ENCODE results near the gene PLXNA4. TPM values are rescaled to one million over a fixed set of nuclear protein-coding genes. Genes with fewer than 3 reads are reported as not detected.

Gene PLXNA4
- total and polyA plus RNA-seq, 9 of the 15 experiments (the other 6 are each of a cell fraction or from before 2014, with no cell fraction given): under 0.01 to 0.09 TPM; not detected in 7

- no peak for DNase-seq (ENCODE audit: extremely low read depth in 1 of 4, low spot score in 3 of 4)
- Histone ChIP-seq H3K79me2 (ENCODE audit: control insufficient read depth, insufficient read depth, low read length) (no peaks in the 10 kb centered on the region), H3K9me1 (ENCODE audit: control insufficient read depth, insufficient read depth, low read length) (no peaks in the 10 kb centered on the region), H3K4me2 (ENCODE audit: insufficient read depth, low read length) (no peak overlapping the region), H3K9me3 (replicated peaks; ENCODE audit: control insufficient read depth, insufficient read depth, low read depth, low read length) (no peaks in the 10 kb centered on the region), H4K20me1 (replicated peaks; ENCODE audit: control insufficient read depth, insufficient read depth, low read length) (0 out of 2 replicates have a peak, but pooled peaks cover 3% of the 10 kb centered on the region), H3K4me1 (replicated peaks in 1 of 2; ENCODE audit: control insufficient read depth in 2 of 2, insufficient read depth in 2 of 2, low read length in 2 of 2) (no peaks in the 10 kb centered on the region), H3K36me3 (ENCODE audit: control insufficient read depth, insufficient read depth, low read length) (no peaks in the 10 kb centered on the region), H2AFZ (ENCODE audit: low read depth, low read length) (no peak overlapping the region), H3K27me3 (ENCODE audit: control insufficient read depth in 2 of 2, insufficient read depth in 2 of 2, low read length in 2 of 2) (peaks cover 6 to 17% of the 10 kb centered on the region in 2 experiments; a peak in 3 of 5 replicates), H3K4me3 (no peak overlapping the region), H3K9ac (ENCODE audit: insufficient read depth in 1 of 2, low read depth in 2 of 2, low read length in 2 of 2) (no peak overlapping the region), H3K27ac (ENCODE audit: extremely low read depth, low read depth, low read length) (no peak overlapping the region)
- TF ChIP-seq ETV6 (IDR thresholded peaks at IDR 0.05; ENCODE audit: borderline replicate concordance in 1 of 2, low read depth in 2 of 2, low read length in 1 of 2) (no peak), ETV6 (CRISPR knock-in tag; IDR thresholded peaks at IDR 0.05; ENCODE audit: borderline replicate concordance) (no peak), NFIC (IDR thresholded peaks at IDR 0.05) (peak; percentile 71)
- no TSS peak for BruUV-seq (replicated peaks)
- no peak for ATAC-seq
- intact Hi-C loops (cut with micrococcal nuclease): no loop called here
- in situ Hi-C loops (cut with MboI): no loop called here
- 2% methylated on average over 6 of the region's 6 CpGs for whole genome bisulfite sequencing (ENCODE audit: insufficient coverage, low coverage, missing lambda C conversion rate)
- ChIA-PET CTCF (ENCODE audit: low intra/inter-chr PET ratio) (no interaction called here), POLR2A (interaction anchor here (1.0 kb wide), 1 partner anchor 12 kb away, joined by 3 read pairs; no protein-coding TSS in a partner anchor)
- FAIRE-seq: no peak
Observed at GRCh38 chr7:132255898-132256297, 320.4 kb downstream of the PLXNA4 start.

DNA sequence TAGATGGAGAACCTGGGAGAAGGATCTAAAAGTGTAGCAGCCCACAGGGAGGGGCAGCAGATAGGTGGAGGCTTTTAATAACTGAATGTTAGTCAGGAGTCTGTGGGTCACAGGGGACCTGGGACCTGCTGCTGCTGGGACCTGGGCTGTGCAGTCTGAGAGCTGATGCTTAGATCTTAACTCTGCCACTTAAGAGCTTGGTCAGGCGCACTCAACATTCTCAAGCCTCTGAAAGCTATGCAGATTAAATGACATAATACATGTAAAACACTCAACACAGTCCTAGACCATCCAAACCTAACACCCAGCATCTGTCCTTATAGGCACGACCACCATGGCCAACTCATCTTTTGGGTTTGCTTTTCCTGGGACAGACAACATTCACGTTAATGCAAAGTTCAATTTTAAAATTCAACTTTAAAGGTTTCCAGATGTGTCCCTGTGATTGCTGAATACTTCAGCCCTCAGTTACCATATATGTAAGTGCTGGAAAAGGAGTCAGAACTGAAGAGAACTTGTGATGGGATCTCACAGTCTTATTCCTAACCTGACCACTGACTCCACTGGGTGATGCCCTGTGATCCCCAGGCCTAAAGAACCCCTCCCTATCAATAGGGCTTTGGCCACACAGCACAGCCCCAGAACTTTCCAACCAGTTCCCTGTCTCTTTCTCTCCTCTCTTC, 321.0 kb downstream of the PLXNA4 start:
- WGBS (ENCODE audit: insufficient coverage, low coverage, missing lambda C conversion rate): 0% methylated on average over 3 of the region's 3 CpGs
- peaks cover 6 to 17% of the 10 kb centered on the region in 2 experiments; a peak in 3 of 5 replicates for H3K27me3 ChIP-seq (ENCODE audit: control insufficient read depth in 2 of 2, insufficient read depth in 2 of 2, low read length in 2 of 2)
- no peak overlapping the region for H3K4me2 ChIP-seq (ENCODE audit: insufficient read depth, low read length)
- ChIA-PET CTCF (ENCODE audit: low intra/inter-chr PET ratio) (no interaction called here), POLR2A (interaction anchor here (0.7 to 1.2 kb wide), 3 partner anchors 11 to 360 kb away, joined by 3 to 4 read pairs (median 3); no protein-coding TSS in a partner anchor)
- FAIRE-seq: no peak
- no TSS peak for BruUV-seq (replicated peaks)
- H3K79me2 ChIP-seq (ENCODE audit: control insufficient read depth, insufficient read depth, low read length): no peaks in the 10 kb centered on the region
- no peaks in the 10 kb centered on the region for H3K9me1 ChIP-seq (ENCODE audit: control insufficient read depth, insufficient read depth, low read length)
- TF ChIP-seq SIX5 (IDR thresholded peaks at IDR 0.05; ENCODE audit: borderline replicate concordance in 1 of 2, insufficient read depth in 1 of 2, low read depth in 1 of 2, low read length in 2 of 2): no peak
- TF ChIP-seq HIVEP1 (CRISPR knock-in tag; IDR thresholded peaks at IDR 0.05): no peak
- TF ChIP-seq TCF3 (CRISPR knock-in tag; IDR thresholded peaks at IDR 0.05): no peak
- TF ChIP-seq, protein P1, sequence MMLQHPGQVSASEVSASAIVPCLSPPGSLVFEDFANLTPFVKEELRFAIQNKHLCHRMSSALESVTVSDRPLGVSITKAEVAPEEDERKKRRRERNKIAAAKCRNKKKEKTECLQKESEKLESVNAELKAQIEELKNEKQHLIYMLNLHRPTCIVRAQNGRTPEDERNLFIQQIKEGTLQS (IDR thresholded peaks at IDR 0.05): no peak
- TF ChIP-seq, protein P1 (CRISPR knock-in tag; conservative IDR thresholded peaks at IDR 0.05): no peak
- no peak for TF ChIP-seq ZNF133 (CRISPR knock-in tag; IDR thresholded peaks at IDR 0.05)
- no peak for TF ChIP-seq GTF2F1 (IDR thresholded peaks at IDR 0.05; ENCODE audit: low read depth, low read length)
- TF ChIP-seq CC2D1A (IDR thresholded peaks at IDR 0.05): no peak
- TF ChIP-seq, protein P2, sequence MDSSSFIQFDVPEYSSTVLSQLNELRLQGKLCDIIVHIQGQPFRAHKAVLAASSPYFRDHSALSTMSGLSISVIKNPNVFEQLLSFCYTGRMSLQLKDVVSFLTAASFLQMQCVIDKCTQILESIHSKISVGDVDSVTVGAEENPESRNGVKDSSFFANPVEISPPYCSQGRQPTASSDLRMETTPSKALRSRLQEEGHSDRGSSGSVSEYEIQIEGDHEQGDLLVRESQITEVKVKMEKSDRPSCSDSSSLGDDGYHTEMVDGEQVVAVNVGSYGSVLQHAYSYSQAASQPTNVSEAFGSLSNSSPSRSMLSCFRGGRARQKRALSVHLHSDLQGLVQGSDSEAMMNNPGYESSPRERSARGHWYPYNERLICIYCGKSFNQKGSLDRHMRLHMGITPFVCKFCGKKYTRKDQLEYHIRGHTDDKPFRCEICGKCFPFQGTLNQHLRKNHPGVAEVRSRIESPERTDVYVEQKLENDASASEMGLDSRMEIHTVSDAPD (CRISPR knock-in tag; IDR thresholded peaks at IDR 0.05): no peak
- in situ Hi-C loops (cut with MboI) (no loop called here), intact Hi-C loops (cut with micrococcal nuclease) (no loop called here)
- H3K9me3 ChIP-seq (replicated peaks; ENCODE audit: control insufficient read depth, insufficient read depth, low read depth, low read length): no peaks in the 10 kb centered on the region
- no peak for DNase-seq (ENCODE audit: extremely low read depth in 1 of 4, low spot score in 3 of 4)
- H3K9ac ChIP-seq (ENCODE audit: insufficient read depth in 1 of 2, low read depth in 2 of 2, low read length in 2 of 2): no peak overlapping the region
- no peak for ATAC-seq
- H2AFZ ChIP-seq (ENCODE audit: low read depth, low read length): no peak overlapping the region
- no peaks in the 10 kb centered on the region for H3K36me3 ChIP-seq (ENCODE audit: control insufficient read depth, insufficient read depth, low read length)
- no peaks in the 10 kb centered on the region for H4K20me1 ChIP-seq (replicated peaks; ENCODE audit: control insufficient read depth, insufficient read depth, low read length)
- no peaks in the 10 kb centered on the region for H3K4me1 ChIP-seq (replicated peaks in 1 of 2; ENCODE audit: control insufficient read depth in 2 of 2, insufficient read depth in 2 of 2, low read length in 2 of 2)
- no peak overlapping the region for H3K4me3 ChIP-seq
- no peak overlapping the region for H3K27ac ChIP-seq (ENCODE audit: extremely low read depth, low read depth, low read length)
